ENCODE results near the gene FAM78A.
A peak's percentile ranks its signal among the peaks of the same experiment; 100 is the strongest.
"Not testable (repeated sequence)": the region's sequence is repeated elsewhere in the genome, so short reads cannot be mapped to it uniquely, and the experiment has no call there.

Gene FAM78A

GRCh38 chr9:131262327-131263032, 13.8 kb downstream of the FAM78A start:
- DNase-seq = no peak

- DNase-seq = no peak
Observed at GRCh38 chr9:131260751-131261452, 15.4 kb downstream of the FAM78A start.

GRCh38 chr9:131259916-131260597, 16.3 kb downstream of the FAM78A start:
- DNase-seq = no peak

GRCh38 chr9:131259432-131259898, 16.8 kb downstream of the FAM78A start:
- DNase-seq = no peak

GRCh38 chr9:131258698-131259431, 17.4 kb downstream of the FAM78A start:
- no peak for DNase-seq

- no peak for DNase-seq
Observed at GRCh38 chr9:131258186-131258585, 18.1 kb downstream of the FAM78A start.

GRCh38 chr9:131257266-131258025, 18.9 kb downstream of the FAM78A start:
- no peak for DNase-seq

GRCh38 chr9:131255676-131256197, 20.6 kb downstream of the FAM78A start:
- DNase-seq = no peak

- DNase-seq = no peak
Observed at GRCh38 chr9:131254626-131255025, 21.7 kb downstream of the FAM78A start.

- DNase-seq = no peak
Observed at GRCh38 chr9:131253891-131254491, 22.3 kb downstream of the FAM78A start.

- no peak for DNase-seq
Observed at GRCh38 chr9:131252120-131252519, 24.2 kb downstream of the FAM78A start.

GRCh38 chr9:131246618-131247017, 29.7 kb downstream of the FAM78A start:
- DNase-seq = no peak

GRCh38 chr9:131244331-131244730, 32.0 kb downstream of the FAM78A start:
- DNase-seq = not testable (repeated sequence)

GRCh38 chr9:131240047-131240921, 36.0 kb downstream of the FAM78A start:
- DNase-seq = no peak

- DNase-seq = no peak
Observed at GRCh38 chr9:131239161-131239975, 36.9 kb downstream of the FAM78A start.

GRCh38 chr9:131238402-131239021, 37.8 kb downstream of the FAM78A start:
- no peak for DNase-seq

- peak; percentile 72 for DNase-seq
Observed at GRCh38 chr9:131237931-131238401, 38.3 kb downstream of the FAM78A start.

GRCh38 chr9:131237291-131237690, 39.0 kb downstream of the FAM78A start:
- DNase-seq = no peak

- DNase-seq = no peak
Observed at GRCh38 chr9:131236761-131237160, 39.5 kb downstream of the FAM78A start.

All from effector CD4-positive, alpha-beta T cell (primary cell).